Measurements from ENCODE around the gene TET1.

DNA sequence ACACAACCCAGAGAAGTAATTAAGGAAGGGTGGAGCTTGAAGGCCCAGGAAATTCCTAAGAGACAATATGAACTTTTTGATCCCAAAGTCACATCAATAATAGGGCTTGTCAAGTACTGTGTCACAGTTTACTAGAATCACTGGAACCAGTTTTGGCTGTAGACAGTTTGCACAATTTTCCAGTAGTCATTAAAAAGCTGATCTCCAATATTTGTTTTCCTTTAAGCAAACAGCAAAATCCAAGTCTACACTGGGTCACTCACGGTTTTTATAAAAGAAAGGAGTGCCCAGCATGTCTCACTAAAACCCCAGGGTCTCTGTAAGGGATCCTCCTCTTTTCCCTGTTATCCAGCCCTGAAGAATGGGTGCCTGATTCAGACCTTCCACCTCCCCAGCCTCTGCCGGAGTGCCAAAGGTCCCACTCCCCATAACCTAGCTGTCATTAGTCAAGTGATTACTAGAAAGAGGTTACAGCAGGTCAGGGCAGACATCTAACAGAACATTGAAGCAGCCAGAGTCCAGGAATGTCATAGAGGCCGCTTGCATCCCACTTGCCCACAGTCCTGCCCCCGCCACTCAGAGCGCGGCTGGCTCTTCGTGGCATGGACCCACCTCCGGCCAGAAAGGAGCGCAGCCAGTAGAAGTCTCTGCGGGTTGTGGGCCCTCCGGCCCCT is 33.4 kb upstream of the TET1 start:
- TF ChIP-seq, protein P1, sequence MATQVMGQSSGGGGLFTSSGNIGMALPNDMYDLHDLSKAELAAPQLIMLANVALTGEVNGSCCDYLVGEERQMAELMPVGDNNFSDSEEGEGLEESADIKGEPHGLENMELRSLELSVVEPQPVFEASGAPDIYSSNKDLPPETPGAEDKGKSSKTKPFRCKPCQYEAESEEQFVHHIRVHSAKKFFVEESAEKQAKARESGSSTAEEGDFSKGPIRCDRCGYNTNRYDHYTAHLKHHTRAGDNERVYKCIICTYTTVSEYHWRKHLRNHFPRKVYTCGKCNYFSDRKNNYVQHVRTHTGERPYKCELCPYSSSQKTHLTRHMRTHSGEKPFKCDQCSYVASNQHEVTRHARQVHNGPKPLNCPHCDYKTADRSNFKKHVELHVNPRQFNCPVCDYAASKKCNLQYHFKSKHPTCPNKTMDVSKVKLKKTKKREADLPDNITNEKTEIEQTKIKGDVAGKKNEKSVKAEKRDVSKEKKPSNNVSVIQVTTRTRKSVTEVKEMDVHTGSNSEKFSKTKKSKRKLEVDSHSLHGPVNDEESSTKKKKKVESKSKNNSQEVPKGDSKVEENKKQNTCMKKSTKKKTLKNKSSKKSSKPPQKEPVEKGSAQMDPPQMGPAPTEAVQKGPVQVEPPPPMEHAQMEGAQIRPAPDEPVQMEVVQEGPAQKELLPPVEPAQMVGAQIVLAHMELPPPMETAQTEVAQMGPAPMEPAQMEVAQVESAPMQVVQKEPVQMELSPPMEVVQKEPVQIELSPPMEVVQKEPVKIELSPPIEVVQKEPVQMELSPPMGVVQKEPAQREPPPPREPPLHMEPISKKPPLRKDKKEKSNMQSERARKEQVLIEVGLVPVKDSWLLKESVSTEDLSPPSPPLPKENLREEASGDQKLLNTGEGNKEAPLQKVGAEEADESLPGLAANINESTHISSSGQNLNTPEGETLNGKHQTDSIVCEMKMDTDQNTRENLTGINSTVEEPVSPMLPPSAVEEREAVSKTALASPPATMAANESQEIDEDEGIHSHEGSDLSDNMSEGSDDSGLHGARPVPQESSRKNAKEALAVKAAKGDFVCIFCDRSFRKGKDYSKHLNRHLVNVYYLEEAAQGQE (IDR thresholded peaks at IDR 0.05; ENCODE audit: insufficient read depth in 1 of 2, low read depth in 2 of 2, low read length in 2 of 2): no peak
- TF ChIP-seq TAF1 (IDR thresholded peaks at IDR 0.05; ENCODE audit: borderline replicate concordance, insufficient read depth, low read length): no peak
- no peak for TF ChIP-seq POLR2AphosphoS5 (IDR thresholded peaks at IDR 0.05; ENCODE audit: low read depth, low read length)
- TF ChIP-seq FOXP2 (optimal IDR thresholded peaks at IDR 0.05; ENCODE audit: borderline replicate concordance, extremely low read depth, extremely low read length, insufficient read depth): no peak

Measured in PFSK-1 (cell line).